Loucy (cell line): ENCODE results near the gene TBC1D7.

Source experiments
- CTCF ChIP-seq: fragments of 200-600 bp; sonication (generic); conservative IDR thresholded peaks from 2 replicates; pipeline ENCODE4 v1.5.1; 2014; ENCODE audit warnings: mild to moderate bottlenecking, antibody characterized with exemption, low read length
- EZH2phosphoT487 ChIP-seq: fragments of 200-600 bp; IDR thresholded peaks from 2 replicates; pipeline ENCODE4 v1.6.1; 2018; ENCODE audit warnings: antibody characterized with exemption, mild to moderate bottlenecking, moderate library complexity, borderline replicate concordance

GRCh38 chr6:13294499-13295069, 33.8 kb downstream of the TBC1D7 start:
- TF ChIP-seq CTCF: no peak
- TF ChIP-seq EZH2phosphoT487: no peak
